H54 (cell line): Measurements from ENCODE around the gene MRPL1.

Experiments
- DNase-seq: peaks from one replicate; pipeline ENCODE4 v3.0.0; 2011; ENCODE audit warnings: low spot score, mixed read lengths; ENCODE audit not compliant: insufficient read length
- FAIRE-seq: peaks from 3 replicates; lab custom pipeline; 2011; peaks lifted over from hg19 to GRCh38; lab: Jason Lieb, UNC
- POLR2A ChIP-seq: IDR thresholded peaks from 2 replicates; pipeline ENCODE4 v1.6.1; 2011; ENCODE audit warnings: low read depth, mild to moderate bottlenecking, low read length

Gene MRPL1

DNA sequence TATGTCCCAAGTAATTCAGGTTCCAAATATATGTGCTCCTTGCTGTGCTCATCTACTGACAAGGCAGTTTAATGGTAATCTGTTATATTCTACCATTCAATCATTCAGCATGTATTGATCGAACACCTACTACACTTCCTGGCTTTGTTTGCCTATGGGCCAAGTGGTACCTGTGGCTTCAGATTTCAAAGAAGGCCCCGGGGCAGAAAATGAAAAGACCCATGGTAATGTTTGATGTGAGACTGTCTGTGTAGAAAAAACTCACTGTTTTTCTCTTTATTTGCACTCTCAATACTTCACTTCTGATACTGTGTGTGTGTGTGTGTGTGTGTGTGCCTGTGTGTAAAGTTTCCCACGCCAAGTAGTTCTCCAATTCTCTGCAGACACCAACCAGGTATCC, 133.4 kb downstream of the MRPL1 start:
- TF ChIP-seq POLR2A: no peak
- no peak for FAIRE-seq
- DNase-seq: no peak

DNA sequence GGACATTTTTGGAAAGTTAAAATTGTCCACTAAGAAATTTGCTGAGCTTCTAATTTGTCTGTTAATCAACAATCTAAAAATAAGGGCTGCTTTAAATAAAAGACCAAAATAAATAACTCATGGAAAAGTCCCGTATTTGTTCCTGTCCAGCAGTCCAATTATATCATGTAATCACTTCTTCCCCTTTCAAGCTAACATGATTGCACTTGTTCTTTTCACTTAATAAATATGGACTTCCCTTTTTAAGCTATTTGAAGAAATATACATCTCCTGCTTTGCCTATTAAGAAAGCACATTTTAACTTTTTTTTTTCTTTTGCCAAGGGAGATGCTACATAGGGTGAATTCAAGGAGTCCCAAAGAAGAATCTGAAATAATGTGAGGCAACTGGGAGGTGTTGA, 138.9 kb downstream of the MRPL1 start:
- FAIRE-seq: no peak
- no peak for DNase-seq
- TF ChIP-seq POLR2A: no peak

DNA sequence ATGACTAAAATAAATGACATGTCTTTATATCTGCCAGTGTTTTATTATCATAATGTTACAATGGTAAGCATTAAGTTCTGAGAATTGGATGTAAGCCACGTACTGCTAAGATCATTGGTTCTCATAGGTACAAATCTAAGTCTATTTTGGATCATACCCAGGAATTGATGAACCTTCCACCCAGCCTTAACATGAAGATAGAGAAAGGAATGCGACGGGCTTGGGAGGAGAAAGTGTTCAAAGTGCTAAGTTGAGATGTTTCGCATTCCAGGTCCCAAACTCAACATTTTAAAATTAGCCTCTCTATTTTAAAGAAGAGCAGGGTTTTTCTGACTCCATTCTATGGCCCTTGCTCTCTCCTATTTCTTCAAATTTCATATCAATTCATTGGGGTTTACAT, 139.6 kb downstream of the MRPL1 start:
- FAIRE-seq (no peak), DNase-seq (no peak)
- TF ChIP-seq POLR2A: no peak
